Esophagus muscularis mucosa (tissue), 3 donors: ENCODE data around the gene IFNA7.

Experiments used
- CTCF ChIP-seq, 3 experiments: fragments of 200-600 bp in 2 of 3; fragments of 450-650 bp in 1 of 3; sonication (generic) in 2 of 3; IDR thresholded peaks; one replicate each; pipeline ENCODE4 v1.5.1; 2017 to 2019; ENCODE audit warnings: antibody characterized with exemption in 3 of 3, mild to moderate bottlenecking in 2 of 3, moderate library complexity in 1 of 3
- EP300 ChIP-seq: sonication (generic); formaldehyde crosslinking; IDR thresholded peaks from one replicate; pipeline ENCODE4 v1.6.1; 2017; ENCODE audit warnings: antibody characterized with exemption

GRCh38 chr9:21172156-21172555 lies 29.8 kb downstream of the IFNA7 start:
- no peak for TF ChIP-seq CTCF (IDR thresholded peaks at IDR 0.05)
- TF ChIP-seq EP300 = no peak
